Ammon's horn (tissue), 1 donor: Measurements from ENCODE around the gene GAREM2.

Source experiments
- DNase-seq: peaks from one replicate; pipeline ENCODE4 v3.0.0-alpha.2; 2016; ENCODE audit warnings: low spot score

Gene GAREM2

GRCh38 chr2:26169681-26170414 lies 3.0 kb upstream of the GAREM2 start:
- DNase-seq, result no peak

- no peak for DNase-seq
These were observed 2.1 kb upstream of the GAREM2 start for GRCh38 chr2:26170795-26171194.

GRCh38 chr2:26172189-26172870 lies 558 bp upstream of the GAREM2 start:
- no peak for DNase-seq

- peak; percentile 63 for DNase-seq
These were observed 1.0 kb downstream of the GAREM2 start for GRCh38 chr2:26173776-26174482.

- DNase-seq, result no peak
These were observed 2.0 kb downstream of the GAREM2 start for GRCh38 chr2:26174691-26175465.

- no peak for DNase-seq
These were observed 2.8 kb downstream of the GAREM2 start for GRCh38 chr2:26175466-26176278.

GRCh38 chr2:26176279-26176615 lies 3.4 kb downstream of the GAREM2 start:
- DNase-seq, result no peak

GRCh38 chr2:26177122-26177521 lies 4.2 kb downstream of the GAREM2 start:
- no peak for DNase-seq

GRCh38 chr2:26178246-26178645 lies 5.4 kb downstream of the GAREM2 start:
- DNase-seq, result no peak

GRCh38 chr2:26178746-26179436 lies 6.0 kb downstream of the GAREM2 start:
- peak; percentile 50 for DNase-seq

GRCh38 chr2:26179446-26179913 lies 6.6 kb downstream of the GAREM2 start:
- DNase-seq, result peak; percentile 56

- no peak for DNase-seq
These were observed 9.6 kb downstream of the GAREM2 start for GRCh38 chr2:26182441-26182840.

- no peak for DNase-seq
These were observed 10.2 kb downstream of the GAREM2 start for GRCh38 chr2:26182887-26183630.

GRCh38 chr2:26184121-26184520 lies 11.2 kb downstream of the GAREM2 start:
- no peak for DNase-seq

- no peak for DNase-seq
These were observed 11.8 kb downstream of the GAREM2 start for GRCh38 chr2:26184555-26185303.

- no peak for DNase-seq
These were observed 12.5 kb downstream of the GAREM2 start for GRCh38 chr2:26185304-26185928.

- no peak for DNase-seq
These were observed 13.3 kb downstream of the GAREM2 start for GRCh38 chr2:26185954-26186770.

- DNase-seq, result no peak
These were observed 14.2 kb downstream of the GAREM2 start for GRCh38 chr2:26187114-26187513.
